ENCODE results near the gene DRD4. TPM values are rescaled to one million over a fixed set of nuclear protein-coding genes. Genes with fewer than 3 reads are reported as not detected.

DRD4 gene
- total and polyA plus RNA-seq, 2 donors (not counting 1 experiment from before 2014, with no cell fraction given) = not detected

DNA sequence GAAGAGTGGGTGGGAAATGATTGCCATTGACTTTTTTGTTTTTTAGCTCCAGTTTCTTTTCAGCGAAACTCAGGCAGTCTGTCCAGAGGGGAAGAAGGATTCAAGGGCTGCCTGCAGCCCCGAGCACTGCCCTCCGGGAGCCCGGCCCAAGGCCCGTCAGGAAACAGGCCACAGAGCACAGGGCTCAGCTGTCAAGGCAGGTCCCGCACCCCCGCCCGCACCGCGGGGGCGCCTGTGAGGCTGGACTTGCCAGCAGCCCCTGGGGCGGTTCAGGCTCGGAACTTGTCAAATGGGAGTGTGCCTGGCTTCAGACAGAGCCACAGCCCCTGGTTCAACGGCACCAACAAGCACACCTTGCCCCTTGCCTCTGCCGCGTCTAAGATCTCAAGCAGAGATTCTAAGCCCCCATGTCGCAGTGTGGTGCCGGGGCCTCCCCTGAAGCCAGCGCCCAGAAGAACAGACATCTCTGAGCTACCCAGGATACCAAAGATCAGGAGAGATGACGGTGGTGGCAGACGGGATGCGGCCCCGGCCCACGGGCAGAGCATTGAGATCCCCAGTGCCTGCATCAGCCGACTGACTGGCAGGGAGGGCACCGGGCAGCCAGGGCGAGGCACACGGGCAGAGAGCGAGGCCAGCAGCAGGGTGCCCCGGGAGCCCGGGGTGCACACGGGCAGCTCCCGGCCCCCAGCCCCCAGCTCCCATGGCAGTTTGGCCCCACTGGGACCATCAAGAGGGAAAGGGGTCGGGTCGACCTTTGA is 29.9 kb upstream of the DRD4 start:
- ChIA-PET POLR2A (no interaction called here), CTCF (no interaction called here)
- Histone ChIP-seq H3K27ac (ENCODE audit: low read length in 2 of 2) (no peak overlapping the region), H3K27me3 (replicated peaks in 1 of 4; ENCODE audit: control extremely low read depth in 1 of 4, control insufficient read depth in 3 of 4, insufficient read depth in 4 of 4, low read length in 3 of 4) (no peaks in the 10 kb centered on the region), H3K4me2 (replicated peaks; ENCODE audit: low read depth, low read length, poor library complexity, severe bottlenecking) (no peak overlapping the region), H3K36me3 (replicated peaks in 1 of 2; ENCODE audit: control extremely low read depth in 1 of 2, control insufficient read depth in 1 of 2, extremely low read depth in 1 of 2, insufficient read depth in 2 of 2, low read length in 1 of 2) (peaks cover 0 to 88% of the 10 kb centered on the region in 2 experiments), H3K9ac (ENCODE audit: low read length) (no peak overlapping the region), H3K79me2 (ENCODE audit: control insufficient read depth, insufficient read depth, low read length) (peaks cover 9% of the 10 kb centered on the region), H3K9me3 (ENCODE audit: control extremely low read depth in 1 of 3, control insufficient read depth in 2 of 3, insufficient read depth in 1 of 3, low read length in 2 of 3) (no peaks in the 10 kb centered on the region), H3K4me3 (ENCODE audit: control extremely low read depth in 1 of 5, extremely low read depth in 1 of 5, insufficient read depth in 1 of 5, low read depth in 2 of 5, low read length in 4 of 5) (no peak overlapping the region), H4K20me1 (ENCODE audit: control insufficient read depth, insufficient read depth, low read length, poor library complexity, severe bottlenecking) (peaks cover 49% of the 10 kb centered on the region), H3K4me1 (ENCODE audit: control insufficient read depth in 2 of 2, insufficient read depth in 2 of 2, low read length in 2 of 2) (no peaks in the 10 kb centered on the region), H2AFZ (ENCODE audit: insufficient read depth, low read depth, low read length, poor library complexity, severe bottlenecking) (no peak overlapping the region)
- 94% methylated on average over 35 of the region's 35 CpGs for WGBS (ENCODE audit: insufficient coverage)
- Mint-ChIP-seq H3K27me3 (no peaks in the 10 kb centered on the region), H3K4me3 (no peak overlapping the region), H3K27ac (no peak overlapping the region), H3K9me3 (ENCODE audit: insufficient read depth) (no peaks in the 10 kb centered on the region), H3K4me1 (peaks cover 2% of the 10 kb centered on the region)
- no peak for DNase-seq
- TF ChIP-seq, protein P1, sequence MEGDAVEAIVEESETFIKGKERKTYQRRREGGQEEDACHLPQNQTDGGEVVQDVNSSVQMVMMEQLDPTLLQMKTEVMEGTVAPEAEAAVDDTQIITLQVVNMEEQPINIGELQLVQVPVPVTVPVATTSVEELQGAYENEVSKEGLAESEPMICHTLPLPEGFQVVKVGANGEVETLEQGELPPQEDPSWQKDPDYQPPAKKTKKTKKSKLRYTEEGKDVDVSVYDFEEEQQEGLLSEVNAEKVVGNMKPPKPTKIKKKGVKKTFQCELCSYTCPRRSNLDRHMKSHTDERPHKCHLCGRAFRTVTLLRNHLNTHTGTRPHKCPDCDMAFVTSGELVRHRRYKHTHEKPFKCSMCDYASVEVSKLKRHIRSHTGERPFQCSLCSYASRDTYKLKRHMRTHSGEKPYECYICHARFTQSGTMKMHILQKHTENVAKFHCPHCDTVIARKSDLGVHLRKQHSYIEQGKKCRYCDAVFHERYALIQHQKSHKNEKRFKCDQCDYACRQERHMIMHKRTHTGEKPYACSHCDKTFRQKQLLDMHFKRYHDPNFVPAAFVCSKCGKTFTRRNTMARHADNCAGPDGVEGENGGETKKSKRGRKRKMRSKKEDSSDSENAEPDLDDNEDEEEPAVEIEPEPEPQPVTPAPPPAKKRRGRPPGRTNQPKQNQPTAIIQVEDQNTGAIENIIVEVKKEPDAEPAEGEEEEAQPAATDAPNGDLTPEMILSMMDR (IDR thresholded peaks at IDR 0.05) = no peak
- no peak for TF ChIP-seq EZH2 (IDR thresholded peaks at IDR 0.05; ENCODE audit: borderline replicate concordance, insufficient read depth, low read depth, low read length, poor library complexity, severe bottlenecking)
- ATAC-seq (ENCODE audit: low read depth) = no peak
- intact Hi-C loops (cut with micrococcal nuclease) = no loop called here

DNA sequence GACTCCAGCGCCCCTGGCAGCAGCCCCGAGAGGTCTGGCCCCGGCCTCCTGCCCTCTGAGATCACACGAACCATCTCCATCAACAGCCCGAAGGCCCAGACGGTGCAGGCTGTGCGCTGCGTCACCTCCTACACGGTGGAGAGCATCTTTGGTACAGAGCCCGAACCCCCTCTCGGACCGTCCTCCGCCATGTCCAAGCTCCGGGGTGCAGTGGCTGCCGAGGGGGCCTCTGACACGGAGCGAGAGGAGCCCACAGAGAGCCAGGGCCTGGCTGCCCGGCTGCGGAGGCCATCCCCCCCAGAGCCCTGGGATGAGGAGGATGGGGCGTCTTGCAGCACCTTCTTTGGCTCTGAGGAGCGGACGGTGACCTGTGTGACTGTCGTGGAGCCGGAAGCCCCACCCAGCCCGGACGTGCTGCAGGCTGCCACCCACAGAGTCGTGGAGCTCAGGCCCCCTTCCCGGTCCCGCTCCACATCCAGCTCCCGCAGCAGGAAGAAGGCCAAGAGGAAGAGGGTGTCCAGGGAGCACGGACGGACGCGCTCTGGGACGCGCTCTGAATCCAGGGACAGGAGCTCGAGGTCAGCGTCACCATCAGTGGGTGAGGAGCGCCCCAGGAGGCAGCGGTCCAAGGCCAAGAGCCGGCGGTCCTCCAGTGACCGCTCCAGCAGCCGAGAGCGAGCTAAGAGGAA is 29.0 kb upstream of the DRD4 start:
- POLR2A ChIA-PET = no interaction called here

More for the DNA sequence above, 29.0 kb upstream of the DRD4 start:
- Mint-ChIP-seq H3K27me3 (no peaks in the 10 kb centered on the region), H3K4me3 (no peak overlapping the region), H3K4me1 (peaks cover 2% of the 10 kb centered on the region), H3K27ac (no peak overlapping the region), H3K9me3 (ENCODE audit: insufficient read depth) (no peaks in the 10 kb centered on the region)
- Histone ChIP-seq H3K4me2 (replicated peaks; ENCODE audit: low read depth, low read length, poor library complexity, severe bottlenecking) (no peak overlapping the region), H3K79me2 (ENCODE audit: control insufficient read depth, insufficient read depth, low read length) (peaks cover 9% of the 10 kb centered on the region), H3K36me3 (replicated peaks in 1 of 2; ENCODE audit: control extremely low read depth in 1 of 2, control insufficient read depth in 1 of 2, extremely low read depth in 1 of 2, insufficient read depth in 2 of 2, low read length in 1 of 2) (peaks cover 0 to 89% of the 10 kb centered on the region in 2 experiments), H3K27me3 (replicated peaks in 1 of 4; ENCODE audit: control extremely low read depth in 1 of 4, control insufficient read depth in 3 of 4, insufficient read depth in 4 of 4, low read length in 3 of 4) (no peaks in the 10 kb centered on the region), H3K4me1 (ENCODE audit: control insufficient read depth in 2 of 2, insufficient read depth in 2 of 2, low read length in 2 of 2) (peaks cover 0 to 4% of the 10 kb centered on the region in 2 donors), H3K4me3 (ENCODE audit: control extremely low read depth in 1 of 5, extremely low read depth in 1 of 5, insufficient read depth in 1 of 5, low read depth in 2 of 5, low read length in 4 of 5) (no peak overlapping the region), H4K20me1 (ENCODE audit: control insufficient read depth, insufficient read depth, low read length, poor library complexity, severe bottlenecking) (peaks cover 55% of the 10 kb centered on the region), H3K9me3 (ENCODE audit: control extremely low read depth in 1 of 3, control insufficient read depth in 2 of 3, insufficient read depth in 1 of 3, low read length in 2 of 3) (no peaks in the 10 kb centered on the region), H2AFZ (ENCODE audit: insufficient read depth, low read depth, low read length, poor library complexity, severe bottlenecking) (no peak overlapping the region), H3K9ac (ENCODE audit: low read length) (no peak overlapping the region), H3K27ac (ENCODE audit: low read length in 2 of 2) (no peak overlapping the region)
- CTCF ChIA-PET = no interaction called here
- ATAC-seq (ENCODE audit: low read depth) = no peak
- intact Hi-C loops (cut with micrococcal nuclease) = no loop called here
- no peak for DNase-seq
- WGBS (ENCODE audit: insufficient coverage) = 97% methylated on average over 45 of the region's 45 CpGs
- TF ChIP-seq, protein P1 (IDR thresholded peaks at IDR 0.05) = no peak
- no peak for TF ChIP-seq EZH2 (IDR thresholded peaks at IDR 0.05; ENCODE audit: borderline replicate concordance, insufficient read depth, low read depth, low read length, poor library complexity, severe bottlenecking)

All from B cell (primary cell).